Daoy (cell line): Measurements from ENCODE around the gene THAP9. TPM values are rescaled to one million over a fixed set of nuclear protein-coding genes. Genes with fewer than 3 reads are reported as not detected.
"Not testable (repeated sequence)": the region's sequence is repeated elsewhere in the genome, so short reads cannot be mapped to it uniquely, and the experiment has no call there.

Experiments
- DNase-seq: peaks from one replicate; pipeline ENCODE4 v3.0.0-alpha.2; 2015; ENCODE audit warnings: low read depth
- total RNA-seq: library from RNA; depleted of rRNA; stranded (reverse); fragments of >200 nt; shearing (Covaris generic); gene quantifications from 2 replicates; pipeline ENCODE4 v1.2.3, GENCODE V29; 2014

THAP9 gene
- total RNA-seq, 1 experiment from 2014 or later: 2.7 TPM

DNA sequence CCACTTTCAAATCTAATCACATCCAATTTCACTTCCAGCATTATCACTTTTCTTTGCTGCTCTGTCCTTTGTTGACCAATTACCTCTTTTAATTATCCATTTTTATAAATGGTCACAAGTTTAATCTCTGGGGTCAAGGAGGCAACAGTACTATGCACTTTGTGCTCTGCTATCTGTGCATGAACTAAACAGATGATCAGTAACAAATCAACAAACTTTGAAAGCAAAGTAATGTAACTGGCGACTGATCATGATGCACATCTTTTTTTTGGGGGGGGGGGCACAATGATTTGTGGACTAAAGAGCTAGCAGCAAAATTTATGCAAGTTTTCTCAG lies 8.1 kb upstream of the THAP9 start:
- DNase-seq: no peak

DNA sequence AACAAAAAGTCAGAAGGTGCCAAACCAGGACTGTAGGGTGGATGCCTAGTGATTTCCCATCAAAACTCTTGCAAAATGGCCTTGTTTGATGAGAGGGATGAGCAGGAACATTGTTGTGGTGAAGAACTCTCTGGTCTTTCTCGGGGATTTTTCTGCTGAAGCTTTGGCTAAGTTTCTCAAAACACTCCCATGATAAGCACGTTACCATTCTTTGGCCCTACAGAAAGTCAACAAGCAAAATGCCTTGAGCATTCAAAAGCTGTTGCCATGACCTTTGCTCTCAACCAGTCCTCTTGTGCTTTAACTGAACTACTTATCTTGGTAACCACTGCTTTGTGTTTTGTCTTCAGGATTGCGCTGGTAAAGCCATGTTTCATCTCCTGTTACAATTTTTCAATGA lies 6.6 kb upstream of the THAP9 start:
- DNase-seq: no peak

GRCh38 chr4:82896755-82897154 lies 3.8 kb upstream of the THAP9 start:
- no peak for DNase-seq

GRCh38 chr4:82898322-82899243 lies 2.0 kb upstream of the THAP9 start:
- peak; percentile 41 for DNase-seq

DNA sequence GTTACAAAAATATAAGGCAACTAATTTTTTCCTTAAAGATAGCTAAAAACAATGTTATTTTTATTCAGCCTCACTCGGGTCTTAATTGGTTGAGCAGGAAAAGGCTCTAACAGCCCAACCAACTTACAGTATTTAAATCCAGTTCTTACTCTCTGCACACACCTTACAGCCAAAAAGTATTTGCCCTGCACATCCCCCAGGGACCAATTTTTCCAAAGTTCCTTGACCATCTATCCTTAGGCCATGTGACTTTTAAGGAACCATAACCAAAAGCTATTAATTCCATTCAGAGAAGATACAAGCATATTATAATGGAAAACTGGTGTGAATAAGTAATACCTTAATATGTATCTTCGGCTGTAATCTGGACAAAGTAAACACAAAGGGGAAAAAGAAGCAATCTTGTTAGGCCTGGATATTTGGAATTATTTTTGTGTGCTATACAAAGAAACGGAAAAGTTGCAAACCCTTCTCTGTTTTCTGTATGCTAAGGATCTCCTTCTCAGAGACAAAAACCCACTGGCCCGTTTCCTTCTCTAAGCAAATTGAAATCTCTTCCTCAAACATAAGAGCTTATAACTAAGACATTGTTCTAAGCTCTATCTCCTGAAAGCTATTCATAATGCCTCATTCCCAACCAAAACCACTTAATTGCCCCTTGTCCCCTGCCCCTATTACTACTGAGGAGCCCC lies 1.0 kb upstream of the THAP9 start:
- no peak for DNase-seq

DNA sequence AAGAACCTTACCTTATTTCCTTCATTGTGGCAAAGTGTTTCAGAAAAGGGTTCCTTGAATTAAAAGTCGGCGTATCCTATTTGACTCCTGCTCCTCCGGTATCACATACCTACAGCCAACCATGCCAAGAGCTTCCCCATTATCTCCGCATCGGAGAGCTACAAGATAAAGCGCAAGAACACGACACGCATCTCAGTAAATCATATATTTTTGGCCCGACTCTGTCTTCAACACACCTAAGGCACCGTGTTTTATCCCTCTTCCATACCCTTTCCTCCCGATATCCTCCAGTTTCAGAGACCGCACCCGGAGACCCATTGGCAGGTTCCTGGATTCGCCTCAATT lies 497 bp upstream of the THAP9 start:
- no peak for DNase-seq

DNA sequence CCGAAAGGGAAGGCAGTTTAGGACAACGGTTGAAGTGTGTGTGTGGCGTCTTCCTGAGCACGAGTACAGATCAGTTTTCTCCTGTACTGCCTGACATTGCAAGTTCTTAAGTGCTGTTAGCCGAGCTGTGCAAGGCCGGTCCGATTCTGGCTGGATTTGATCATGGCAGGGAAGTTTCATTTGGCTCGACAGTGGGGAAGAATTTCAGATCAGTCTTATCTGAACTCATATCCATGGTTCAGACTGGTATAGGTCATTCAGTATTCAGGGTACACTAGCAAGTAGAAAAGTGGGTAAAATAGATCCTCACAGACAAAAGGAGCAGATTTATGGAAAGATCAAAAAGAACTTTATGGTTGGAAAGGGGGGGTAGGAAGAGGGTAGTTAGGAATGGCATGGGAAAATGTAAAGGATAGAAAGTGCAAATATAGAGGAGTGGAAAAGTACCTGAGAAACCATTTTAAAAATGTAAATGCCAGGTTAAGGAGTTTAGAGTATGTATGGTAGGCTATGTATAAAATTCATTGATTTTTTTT lies 716 bp downstream of the THAP9 start:
- DNase-seq: no peak

- no peak for DNase-seq
These were observed 3.2 kb downstream of the THAP9 start for GRCh38 chr4:82903737-82904136.

DNA sequence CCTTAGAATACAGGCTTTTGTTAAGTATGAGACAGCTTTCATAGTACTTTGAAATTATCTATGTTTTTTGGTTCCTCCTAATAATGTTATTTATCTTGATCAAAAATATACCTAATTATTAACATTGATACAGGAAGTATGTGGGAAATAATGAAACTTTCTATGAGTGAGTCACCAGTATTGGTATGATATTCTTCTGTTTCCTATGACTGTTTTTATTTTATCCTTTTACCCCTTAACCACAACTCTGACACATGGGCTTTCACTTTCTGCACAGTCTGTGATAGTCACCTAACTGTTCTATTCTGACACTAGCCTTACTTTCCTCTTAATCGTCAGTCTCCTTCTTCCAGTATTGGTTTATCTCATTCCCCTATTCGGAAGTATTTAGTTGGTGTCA lies 4.7 kb downstream of the THAP9 start:
- peak; percentile 21 for DNase-seq

- DNase-seq: no peak
These were observed 5.9 kb downstream of the THAP9 start for GRCh38 chr4:82906469-82906868.

DNA sequence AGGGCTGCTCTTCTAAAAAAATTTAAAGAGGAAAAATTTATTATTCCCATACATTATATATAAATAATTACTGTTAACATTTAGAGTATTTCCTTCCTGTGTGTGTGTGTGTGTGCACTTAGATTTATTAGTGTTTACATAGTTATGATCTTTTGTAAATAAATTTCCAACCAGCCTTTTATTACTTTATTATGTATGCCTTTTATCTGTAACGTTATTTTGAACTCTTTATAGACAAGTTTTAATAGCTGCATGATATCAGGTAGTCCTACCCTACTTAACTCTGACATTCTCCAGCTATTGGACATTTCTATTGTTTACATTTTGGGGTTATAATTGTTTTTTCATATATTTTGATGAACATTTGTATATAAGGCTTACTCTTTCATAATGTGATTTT lies 8.8 kb downstream of the THAP9 start:
- no peak for DNase-seq

DNA sequence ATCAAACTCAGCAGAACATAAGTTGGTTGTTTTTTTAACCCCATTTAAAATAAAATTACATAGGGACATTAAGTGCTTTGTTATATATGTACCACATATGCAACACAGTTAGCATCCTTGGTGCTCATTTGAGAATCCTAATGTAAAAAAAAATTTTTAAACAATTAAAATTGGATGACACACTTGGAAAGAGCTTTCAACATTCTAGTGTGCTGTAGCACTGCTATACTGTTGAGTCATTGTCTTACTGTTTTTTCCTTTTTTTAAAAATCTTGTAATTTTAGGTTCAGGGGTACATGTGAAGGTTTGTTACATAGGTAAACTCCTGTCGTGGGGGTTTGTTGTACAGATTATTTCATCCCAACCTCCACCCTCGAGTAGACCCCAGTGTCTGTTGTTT lies 12.8 kb downstream of the THAP9 start:
- no peak for DNase-seq

GRCh38 chr4:82913968-82914367 lies 13.4 kb downstream of the THAP9 start:
- not testable (repeated sequence) for DNase-seq

DNA sequence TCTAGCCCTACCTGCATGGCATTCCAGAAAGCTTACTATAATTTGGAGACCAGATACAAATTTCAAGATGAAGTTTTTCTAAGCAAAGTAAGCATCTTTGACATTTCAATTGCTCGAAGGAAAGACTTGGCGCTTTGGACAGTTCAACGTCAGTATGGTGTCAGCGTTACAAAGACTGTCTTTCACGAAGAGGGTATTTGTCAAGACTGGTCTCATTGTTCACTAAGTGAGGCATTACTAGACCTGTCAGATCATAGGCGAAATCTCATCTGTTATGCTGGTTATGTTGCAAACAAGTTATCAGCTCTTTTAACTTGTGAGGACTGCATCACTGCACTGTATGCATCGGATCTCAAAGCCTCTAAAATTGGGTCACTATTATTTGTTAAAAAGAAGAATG lies 17.6 kb downstream of the THAP9 start:
- no peak for DNase-seq

GRCh38 chr4:82919386-82919785 lies 18.9 kb downstream of the THAP9 start:
- DNase-seq: no peak

GRCh38 chr4:82921795-82922194 lies 21.3 kb downstream of the THAP9 start:
- DNase-seq: no peak

DNA sequence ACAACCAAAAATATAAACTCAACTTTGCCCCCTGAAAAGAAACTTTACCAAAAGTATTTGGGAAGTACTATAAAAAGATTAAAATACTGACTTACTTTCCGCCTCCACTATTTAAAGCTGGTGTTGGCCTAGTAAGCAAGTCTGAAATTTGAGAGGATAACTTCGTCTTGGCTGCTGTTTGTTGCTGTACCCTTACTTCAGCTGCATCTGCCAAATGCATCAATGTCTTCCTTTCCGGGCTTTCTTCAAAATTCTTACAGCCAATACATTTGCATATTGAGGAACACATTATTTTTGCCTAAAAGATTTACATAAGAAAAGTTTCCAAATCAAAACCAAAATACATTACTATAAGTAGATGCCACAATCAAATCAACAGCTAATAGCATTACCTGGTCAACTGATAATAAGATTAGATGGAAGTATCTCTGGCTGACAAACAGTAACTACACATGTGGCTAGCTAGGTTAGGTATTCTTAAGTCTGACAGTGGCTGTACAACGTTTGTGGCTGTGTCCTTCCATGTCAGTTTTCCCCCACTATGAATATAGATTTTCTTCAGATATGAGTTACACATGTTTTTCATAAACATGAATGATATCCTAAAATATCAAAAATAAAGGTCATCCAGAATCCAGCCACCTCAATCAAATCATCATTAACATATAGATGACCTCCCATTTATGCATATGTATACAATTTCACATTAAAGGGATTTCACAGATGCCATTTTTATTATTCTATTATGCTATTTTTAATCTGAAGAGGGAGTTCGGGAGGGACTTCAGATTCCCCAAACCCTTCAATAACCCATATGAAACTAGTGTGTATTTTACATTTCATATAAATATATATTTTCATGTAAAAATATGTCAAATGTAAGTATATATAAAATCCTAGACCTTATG lies 30.6 kb downstream of the THAP9 start:
- no peak for DNase-seq

DNA sequence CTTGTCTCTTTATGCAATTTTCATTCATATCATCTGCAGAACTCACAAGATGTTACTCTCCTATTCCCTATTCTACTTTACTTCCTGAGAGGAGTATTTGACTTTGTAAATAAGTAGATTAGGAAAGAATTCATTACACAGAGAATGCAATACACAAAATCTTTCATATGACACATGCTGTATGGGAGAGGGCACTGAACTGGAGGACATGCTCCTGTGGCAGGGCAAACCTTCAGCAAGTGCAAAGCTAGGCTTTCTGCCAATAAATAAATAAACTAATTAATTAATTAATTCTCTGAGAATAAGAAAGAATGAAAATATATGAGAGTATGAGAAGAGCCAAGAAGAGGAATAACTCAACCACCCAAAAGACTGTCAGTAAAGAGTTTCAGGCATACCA lies 33.9 kb downstream of the THAP9 start:
- no peak for DNase-seq

GRCh38 chr4:82939414-82939813 lies 38.9 kb downstream of the THAP9 start:
- DNase-seq: no peak

GRCh38 chr4:82947498-82947897 lies 47.0 kb downstream of the THAP9 start:
- DNase-seq: no peak

DNA sequence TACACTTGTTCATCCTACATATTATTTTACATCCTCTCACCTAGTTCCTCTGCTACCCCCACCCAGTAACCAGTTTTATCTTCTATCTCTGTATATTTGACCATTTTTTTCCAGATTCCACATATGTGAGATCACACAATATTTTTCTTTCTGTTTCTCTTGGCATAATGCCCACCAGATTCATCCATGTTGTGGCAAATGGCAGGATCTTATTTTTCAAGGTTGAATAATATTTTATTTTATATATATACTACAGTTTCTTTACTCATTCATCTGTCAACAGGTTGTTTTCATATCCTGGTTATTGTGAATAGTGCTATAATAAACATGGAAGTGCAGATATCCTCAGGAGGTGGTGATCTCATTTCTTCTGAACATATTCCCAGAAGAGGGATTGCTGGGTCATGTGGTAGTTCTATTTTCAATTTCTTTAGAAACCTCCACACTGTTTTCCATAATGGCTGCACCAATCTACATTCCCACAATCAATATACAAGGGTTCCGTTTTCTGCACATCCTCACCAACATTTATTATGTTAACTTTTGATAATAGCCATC lies 48.2 kb downstream of the THAP9 start:
- DNase-seq: peak; percentile 2

- no peak for DNase-seq
These were observed 50.7 kb downstream of the THAP9 start for GRCh38 chr4:82951196-82951595.
